ENCODE data around the gene RNF217.

Gene RNF217

GRCh38 chr6:125078602-125079321, 116.5 kb downstream of the RNF217 start:
- no peak for ATAC-seq
- no peak for TF ChIP-seq TCF4 (CRISPR knock-in tag; IDR thresholded peaks at IDR 0.05; ENCODE audit: borderline replicate concordance)
- TF ChIP-seq ESRRG (CRISPR knock-in tag; IDR thresholded peaks at IDR 0.05) = no peak
- TF ChIP-seq TOX (CRISPR knock-in tag; IDR thresholded peaks at IDR 0.05; ENCODE audit: borderline replicate concordance) = no peak
- no peak for TF ChIP-seq ZFP30 (CRISPR knock-in tag; IDR thresholded peaks at IDR 0.05)
- TF ChIP-seq CSRNP3 (CRISPR knock-in tag; IDR thresholded peaks at IDR 0.05) = no peak
- no peak for TF ChIP-seq GLIS3 (CRISPR knock-in tag; IDR thresholded peaks at IDR 0.05)
- TF ChIP-seq ZFP3 (CRISPR knock-in tag; IDR thresholded peaks at IDR 0.05) = no peak
- TF ChIP-seq ZC3H10 (CRISPR knock-in tag; IDR thresholded peaks at IDR 0.05) = no peak
- no peak for TF ChIP-seq POU6F1 (CRISPR knock-in tag; IDR thresholded peaks at IDR 0.05; ENCODE audit: borderline replicate concordance, low read depth)
- TF ChIP-seq CREB5 (CRISPR knock-in tag; IDR thresholded peaks at IDR 0.05; ENCODE audit: low read depth) = no peak
- no peak for TF ChIP-seq PATZ1 (CRISPR knock-in tag; IDR thresholded peaks at IDR 0.05; ENCODE audit: borderline replicate concordance)

- TF ChIP-seq ZFP30 (CRISPR knock-in tag; IDR thresholded peaks at IDR 0.05) (no peak), SNAI2 (CRISPR knock-in tag; IDR thresholded peaks at IDR 0.05) (no peak), BACH2 (CRISPR knock-in tag; IDR thresholded peaks at IDR 0.05; ENCODE audit: borderline replicate concordance) (no peak), GLIS3 (CRISPR knock-in tag; IDR thresholded peaks at IDR 0.05) (no peak), ZNF565 (CRISPR knock-in tag; conservative IDR thresholded peaks at IDR 0.05; ENCODE audit: low read depth) (no peak), ZNF8 (CRISPR knock-in tag; IDR thresholded peaks at IDR 0.05) (no peak), OSR1 (CRISPR knock-in tag; IDR thresholded peaks at IDR 0.05) (no peak), CSRNP3 (CRISPR knock-in tag; IDR thresholded peaks at IDR 0.05) (no peak), CREB5 (CRISPR knock-in tag; IDR thresholded peaks at IDR 0.05; ENCODE audit: low read depth) (no peak), ZFP3 (CRISPR knock-in tag; IDR thresholded peaks at IDR 0.05) (no peak), RARB (CRISPR knock-in tag; IDR thresholded peaks at IDR 0.05) (no peak), PPARA (CRISPR knock-in tag; IDR thresholded peaks at IDR 0.05; ENCODE audit: borderline replicate concordance) (no peak), TCF4 (CRISPR knock-in tag; IDR thresholded peaks at IDR 0.05; ENCODE audit: borderline replicate concordance) (no peak), CSDC2 (CRISPR knock-in tag; IDR thresholded peaks at IDR 0.05) (no peak), ARNTL (CRISPR knock-in tag; IDR thresholded peaks at IDR 0.05; ENCODE audit: borderline replicate concordance, low read depth) (no peak), ZNF70 (CRISPR knock-in tag; IDR thresholded peaks at IDR 0.05) (no peak), ISL1 (CRISPR knock-in tag; IDR thresholded peaks at IDR 0.05) (no peak)
- ATAC-seq = no peak
These were observed 120.9 kb downstream of the RNF217 start for GRCh38 chr6:125082908-125083683.

All from SK-N-SH treated with all-trans-retinoic acid at 6 μM for 48 hours (cell line).